ENCODE measurements around the gene ZBTB20. TPM values are rescaled to one million over a fixed set of nuclear protein-coding genes. Genes with fewer than 3 reads are reported as not detected.

Gene ZBTB20
- total RNA-seq, 1 donor from 2014 or later: 63.3 TPM

DNA sequence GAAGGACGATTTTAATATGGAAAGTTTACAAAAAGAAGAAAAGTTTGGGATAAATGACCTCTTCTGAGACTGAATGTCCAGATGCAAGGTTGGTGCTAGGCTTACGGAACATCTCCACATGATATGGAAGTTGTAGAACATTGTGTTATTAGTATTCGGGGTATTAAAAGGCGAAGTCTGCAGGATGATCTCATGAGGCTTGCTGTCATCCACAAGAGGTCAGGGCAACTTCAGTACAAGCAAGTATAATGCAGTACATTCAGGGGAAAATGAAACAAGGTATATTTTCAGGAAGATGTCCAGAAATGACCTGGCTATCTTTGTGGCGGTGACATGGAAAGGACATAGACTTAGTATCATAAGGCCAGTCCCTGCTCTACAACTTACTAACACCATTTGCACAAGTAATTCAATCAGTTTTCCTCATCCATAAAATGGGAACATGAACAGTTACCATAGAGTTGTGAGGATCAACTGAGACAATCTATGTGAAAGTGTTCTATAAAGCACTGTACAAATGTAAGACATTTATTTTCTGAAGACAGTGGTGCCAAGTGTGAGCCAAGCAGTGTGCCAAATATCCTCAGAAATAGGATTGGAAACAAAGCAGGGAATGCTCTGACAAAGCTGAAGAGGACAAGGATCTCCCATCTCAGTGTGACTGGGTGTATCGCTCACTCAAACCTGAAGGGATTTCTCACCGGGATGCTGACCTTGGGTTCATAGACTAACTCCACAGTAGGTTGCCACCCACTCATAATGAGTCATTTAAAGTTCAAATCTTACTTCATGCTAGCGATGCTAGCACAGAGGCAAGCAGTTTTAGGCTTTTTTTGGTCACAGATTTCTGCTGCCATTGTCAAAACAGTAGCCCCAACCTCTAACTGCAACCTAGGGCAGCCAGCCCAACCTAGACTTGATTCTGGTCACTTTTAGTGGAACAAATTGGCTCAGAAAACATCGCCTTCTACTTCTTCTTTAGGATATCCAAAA is 735.0 kb downstream of the ZBTB20 start:
- DNase-seq (ENCODE audit: low spot score): no peak

DNA sequence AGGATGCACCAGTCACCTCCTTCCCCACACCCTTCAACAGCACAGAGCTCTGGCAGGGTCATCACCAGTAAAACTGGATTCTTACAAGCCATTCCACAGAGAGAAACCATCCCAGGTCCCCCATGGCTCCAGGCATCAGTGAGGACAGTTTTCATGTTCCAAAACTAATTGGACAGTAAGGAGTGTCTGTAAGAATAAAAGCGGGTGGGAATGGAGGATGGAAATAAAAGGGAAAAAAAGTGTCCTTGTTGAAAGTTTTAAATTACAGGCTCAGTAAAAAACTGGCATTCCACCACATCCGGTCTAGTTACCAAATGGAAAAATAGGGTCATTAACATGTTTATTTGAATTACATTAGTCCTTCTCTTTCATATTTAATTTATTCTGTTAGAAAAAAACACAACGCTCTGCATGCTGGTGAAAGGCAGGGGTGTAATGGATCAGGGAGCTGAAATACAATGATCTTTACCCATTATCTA is 735.9 kb downstream of the ZBTB20 start:
- no peak for DNase-seq (ENCODE audit: low spot score)

DNA sequence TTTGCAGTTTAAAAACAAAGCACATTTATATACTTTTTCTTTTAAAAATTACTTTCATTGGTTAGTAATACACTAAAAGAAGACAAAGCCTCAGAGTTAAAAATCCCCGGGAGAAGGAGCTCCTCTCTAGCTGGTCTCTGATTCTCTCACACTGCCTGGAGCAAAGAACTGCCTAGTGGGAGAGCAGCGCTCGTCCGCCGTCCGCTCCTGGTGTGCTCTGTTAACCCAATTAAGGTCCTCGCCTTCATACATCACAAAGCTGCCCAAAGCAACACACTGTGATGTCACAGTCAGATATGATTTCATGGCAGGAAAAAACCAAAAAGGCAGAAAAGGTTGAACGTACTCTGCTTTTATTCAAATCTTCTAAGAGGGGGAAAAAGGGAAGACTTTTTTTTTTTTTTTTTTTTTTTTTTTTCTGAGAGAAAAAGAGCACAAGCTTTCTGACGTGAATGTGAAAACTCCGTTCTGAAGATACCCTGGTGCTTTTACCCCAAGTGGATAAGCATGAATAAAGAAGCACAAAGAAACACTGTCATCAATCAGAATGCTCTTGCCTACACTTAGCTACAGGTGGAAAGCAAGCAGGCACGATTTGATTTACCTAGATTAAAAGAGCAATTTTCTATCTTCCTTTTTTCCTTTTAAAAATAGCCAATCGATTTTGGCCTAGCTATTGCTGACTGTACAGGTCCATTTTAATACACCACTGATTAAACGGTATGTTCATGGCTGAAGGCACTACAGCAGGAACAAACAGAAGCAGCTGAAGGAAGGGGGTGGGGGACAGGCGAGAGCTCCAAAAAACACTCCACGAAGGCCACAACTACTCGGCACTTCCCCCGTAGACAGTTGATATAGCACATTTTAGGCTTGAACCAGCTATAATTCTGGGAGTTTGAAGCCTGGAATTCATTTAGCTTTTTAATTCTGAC is 738.1 kb downstream of the ZBTB20 start:
- DNase-seq (ENCODE audit: low spot score): no peak

DNA sequence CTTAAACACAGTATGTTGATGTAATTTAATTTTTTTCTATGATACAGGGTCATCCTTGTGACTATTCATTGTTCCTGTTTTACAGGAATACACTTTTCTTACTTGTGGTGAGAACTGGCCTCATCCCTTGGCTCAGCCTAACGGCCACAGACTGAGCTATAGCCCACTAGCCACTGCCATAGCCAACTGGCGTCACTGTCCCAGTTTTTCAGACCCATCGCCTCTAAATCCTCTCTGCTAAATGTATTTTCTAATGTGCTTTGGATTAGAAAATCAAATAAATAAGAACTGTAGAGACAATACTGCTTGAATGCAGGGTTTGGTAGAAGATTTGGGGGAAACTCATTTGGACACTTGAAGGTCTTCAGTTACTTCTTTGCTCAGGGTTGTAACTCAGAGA is 740.2 kb downstream of the ZBTB20 start:
- DNase-seq (ENCODE audit: low spot score): no peak

DNA sequence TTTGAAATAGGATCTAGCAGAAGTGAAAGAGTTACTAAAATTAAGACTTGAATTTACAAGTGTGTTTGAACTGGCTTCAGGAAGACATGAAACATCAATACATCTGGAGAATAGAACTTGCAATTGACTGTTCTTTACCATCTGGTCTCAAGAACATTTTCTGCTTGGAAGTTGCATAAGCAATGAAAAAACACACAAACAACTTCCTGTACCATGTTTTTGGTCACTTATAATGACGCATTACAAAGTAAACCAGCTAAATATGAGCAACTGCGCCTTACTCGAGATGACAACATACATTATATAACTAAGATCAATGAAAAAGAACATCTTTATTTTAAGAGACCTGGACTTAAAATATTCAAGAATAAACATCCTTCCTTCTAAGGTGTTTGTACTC is 740.8 kb downstream of the ZBTB20 start:
- no peak for DNase-seq (ENCODE audit: low spot score)

DNA sequence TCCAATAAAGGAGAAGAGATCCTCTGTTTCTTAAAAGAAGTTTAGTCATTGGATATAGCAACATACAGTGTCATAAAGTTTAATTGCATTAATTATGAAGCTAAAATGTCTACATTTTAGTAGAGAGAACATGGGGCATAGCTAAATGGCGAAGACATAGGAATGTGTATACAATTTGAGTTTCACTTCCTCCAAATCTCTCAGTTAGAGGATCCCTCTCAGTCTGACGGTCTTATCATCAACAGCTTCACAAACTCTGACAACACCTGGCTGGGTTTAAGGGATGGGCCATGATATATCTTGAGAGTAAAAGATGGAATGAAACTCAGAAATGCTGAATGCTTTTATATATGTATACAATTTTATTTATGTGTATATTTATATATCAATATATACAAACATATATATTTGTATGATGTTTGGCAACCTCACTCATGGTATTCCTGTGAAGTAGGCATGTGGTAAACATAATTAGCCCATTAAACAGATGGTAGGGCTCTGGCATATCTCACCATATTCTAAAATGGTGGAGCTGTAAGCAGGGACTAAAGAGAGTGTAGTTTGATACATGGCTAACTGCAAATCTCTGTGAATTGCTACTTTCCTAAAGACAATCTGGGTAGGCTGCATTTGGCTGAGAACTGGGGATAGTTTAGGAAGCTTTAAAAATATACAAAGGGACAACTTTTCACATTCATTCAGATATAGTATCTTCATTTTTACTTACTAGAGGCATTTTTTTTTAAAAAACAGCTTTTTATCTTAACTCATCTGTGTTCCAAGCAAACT is 741.7 kb downstream of the ZBTB20 start:
- no peak for DNase-seq (ENCODE audit: low spot score)

DNA sequence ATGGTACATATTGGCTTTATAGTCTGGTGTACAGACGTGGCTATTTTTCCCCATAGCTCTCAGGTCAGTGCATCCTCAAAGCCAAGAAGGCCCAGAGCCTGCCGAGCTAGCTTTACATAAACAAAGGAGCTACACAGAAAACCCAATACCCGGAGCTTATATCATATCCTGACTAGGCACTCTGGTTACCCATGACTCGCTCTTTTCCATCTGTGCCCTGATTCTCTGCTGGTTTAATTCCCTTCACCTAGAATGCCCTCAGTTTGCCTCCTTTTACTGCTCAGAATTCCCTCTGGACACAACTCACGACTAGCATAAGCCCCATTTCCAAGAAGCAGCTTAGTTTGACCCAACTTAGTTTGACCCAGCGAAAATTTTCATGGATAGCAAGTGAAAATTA is 742.5 kb downstream of the ZBTB20 start:
- DNase-seq (ENCODE audit: low spot score): no peak

DNA sequence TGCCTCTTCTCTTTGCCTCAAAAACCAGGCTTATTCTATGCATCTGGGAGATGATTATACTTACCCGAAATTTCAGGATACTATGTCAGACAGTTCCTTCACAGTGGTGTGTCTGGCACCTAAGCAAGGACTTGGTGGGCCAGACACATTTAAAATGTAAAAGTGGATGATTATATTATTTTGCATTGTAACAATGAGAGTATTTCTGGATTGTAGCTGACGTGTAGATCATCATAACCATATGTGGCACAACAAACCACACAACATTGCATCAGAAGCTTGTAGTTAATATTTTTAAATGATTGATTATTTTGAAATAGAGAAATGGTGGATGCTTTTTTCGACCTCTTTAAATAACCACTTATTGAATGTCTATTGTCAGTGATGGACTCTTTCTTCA is 744.2 kb downstream of the ZBTB20 start:
- DNase-seq (ENCODE audit: low spot score): no peak

DNA sequence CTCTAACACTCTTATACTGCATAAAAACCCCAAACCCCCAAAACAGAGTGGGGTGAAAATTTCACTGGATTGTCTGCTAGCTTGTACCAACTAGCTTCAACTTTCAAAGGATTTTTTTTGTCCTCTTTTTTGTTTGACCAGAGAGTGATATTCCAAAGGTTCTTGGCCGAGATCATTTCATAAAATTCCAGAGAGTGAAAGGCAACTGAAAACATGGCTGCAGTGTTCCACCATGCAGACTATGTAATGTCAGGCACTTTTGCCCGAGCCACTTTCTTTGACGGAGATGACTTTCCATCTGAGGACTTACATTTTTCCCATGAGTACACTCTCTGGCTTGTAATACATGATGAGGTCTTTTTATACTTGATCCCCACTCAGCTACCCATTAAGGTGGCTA is 745.7 kb downstream of the ZBTB20 start:
- no peak for DNase-seq (ENCODE audit: low spot score)

DNA sequence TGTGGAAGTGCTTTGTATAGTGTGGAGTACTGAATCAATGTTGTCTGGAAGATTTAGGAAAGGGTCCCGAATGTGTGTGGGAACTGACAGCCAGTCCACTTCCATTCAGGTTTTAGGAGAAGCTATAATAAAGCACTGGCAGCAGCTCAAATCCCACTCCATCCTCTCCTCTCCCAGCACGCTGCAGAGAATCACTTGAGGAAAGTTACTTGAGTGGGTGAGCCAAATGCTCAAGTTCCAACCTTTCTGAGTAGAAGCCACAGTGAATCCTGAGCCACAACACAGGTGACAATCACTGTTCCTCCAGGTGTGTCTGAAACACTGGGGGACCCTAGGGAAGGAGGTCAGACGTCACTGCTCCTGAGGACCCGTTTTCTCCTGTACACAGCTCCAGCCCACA is 746.7 kb downstream of the ZBTB20 start:
- DNase-seq (ENCODE audit: low spot score): no peak

DNA sequence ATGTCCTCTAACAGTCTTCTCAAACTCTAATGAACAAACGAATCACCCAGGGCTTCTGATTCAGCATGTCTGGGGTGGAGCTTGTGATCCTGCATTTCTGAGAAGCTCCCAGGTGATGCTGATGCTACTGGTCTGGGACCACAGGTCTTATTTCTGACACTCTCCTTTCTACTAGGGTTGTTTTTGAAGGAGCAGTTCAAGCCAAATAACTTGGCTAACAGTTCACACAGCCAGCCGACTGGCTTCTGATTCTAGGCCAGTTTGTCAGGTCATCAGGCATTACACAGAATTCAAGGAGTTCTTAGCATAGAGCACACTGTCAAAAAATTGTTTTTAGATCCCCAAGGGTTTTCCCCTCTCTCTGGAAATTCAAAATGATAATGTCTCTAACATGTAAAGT is 752.5 kb downstream of the ZBTB20 start:
- DNase-seq (ENCODE audit: low spot score): no peak

DNA sequence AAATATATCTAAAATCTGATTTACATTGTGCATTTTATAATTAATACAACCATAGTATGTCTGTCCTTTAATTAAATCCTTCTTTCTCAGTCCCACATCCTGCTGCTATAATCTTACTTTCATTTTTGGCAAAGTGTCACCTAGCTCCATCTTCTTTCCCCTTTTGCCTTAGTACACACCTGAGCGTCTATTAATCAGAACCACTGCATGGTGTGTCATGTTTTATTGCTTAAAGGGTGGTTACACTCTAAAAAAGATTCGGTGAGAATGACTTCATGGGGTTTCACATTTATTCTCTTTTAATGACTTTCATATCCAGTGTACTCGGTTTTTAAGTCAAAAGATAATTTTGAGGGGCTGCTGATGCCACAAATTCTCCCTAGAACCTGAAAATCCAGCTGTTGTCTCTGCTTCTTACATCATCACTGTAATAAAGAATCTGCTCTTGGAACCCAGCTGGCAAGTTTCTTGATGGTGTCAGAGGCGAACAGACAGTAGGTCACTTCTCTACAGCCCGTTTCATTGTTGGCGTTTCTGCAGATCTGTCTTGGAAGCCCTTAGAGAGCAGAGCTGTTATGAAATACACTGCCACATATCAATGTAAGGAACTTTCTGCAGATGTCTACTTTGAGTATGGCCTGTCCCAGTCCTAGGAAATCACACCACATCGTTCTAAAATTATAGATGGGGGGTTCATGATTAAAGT is 753.6 kb downstream of the ZBTB20 start:
- DNase-seq (ENCODE audit: low spot score): no peak

DNA sequence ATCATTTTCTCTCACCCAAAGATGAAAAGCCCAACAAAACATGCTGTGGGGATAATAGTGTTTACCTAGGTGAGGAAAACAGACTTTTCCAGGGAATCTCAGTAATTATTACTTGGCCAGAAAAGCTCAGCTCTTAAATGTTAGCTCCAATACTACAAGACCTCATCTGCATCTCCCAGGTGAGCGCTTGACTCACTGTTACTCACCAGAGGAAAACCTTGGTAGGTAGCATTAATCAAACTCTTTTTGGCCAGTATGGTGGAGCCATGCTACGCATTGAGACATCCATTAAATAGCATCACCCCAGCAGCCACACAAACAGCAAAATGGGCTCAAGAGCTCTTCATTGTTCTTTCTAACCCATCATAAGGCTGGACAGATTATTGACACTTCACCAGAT is 754.3 kb downstream of the ZBTB20 start:
- no peak for DNase-seq (ENCODE audit: low spot score)

DNA sequence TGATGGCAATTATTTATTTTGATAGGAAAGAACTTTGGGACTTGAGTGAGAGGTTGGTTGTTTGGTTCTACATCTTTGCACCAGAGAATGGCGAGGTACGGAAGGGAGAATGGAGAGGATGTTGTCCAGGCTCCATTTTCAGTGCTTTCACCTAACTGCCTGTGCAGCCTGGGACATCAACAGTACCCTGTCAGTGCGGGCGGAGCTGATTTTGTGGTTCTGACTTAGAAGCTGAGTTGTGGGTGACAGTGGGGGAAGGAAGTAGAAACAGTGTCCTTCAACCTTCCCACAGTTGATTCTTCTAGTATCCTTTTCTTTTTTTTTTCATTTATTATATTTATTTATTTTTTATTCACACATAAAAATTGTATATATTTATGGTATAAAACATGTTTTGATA is 757.9 kb downstream of the ZBTB20 start:
- DNase-seq (ENCODE audit: low spot score): no peak

DNA sequence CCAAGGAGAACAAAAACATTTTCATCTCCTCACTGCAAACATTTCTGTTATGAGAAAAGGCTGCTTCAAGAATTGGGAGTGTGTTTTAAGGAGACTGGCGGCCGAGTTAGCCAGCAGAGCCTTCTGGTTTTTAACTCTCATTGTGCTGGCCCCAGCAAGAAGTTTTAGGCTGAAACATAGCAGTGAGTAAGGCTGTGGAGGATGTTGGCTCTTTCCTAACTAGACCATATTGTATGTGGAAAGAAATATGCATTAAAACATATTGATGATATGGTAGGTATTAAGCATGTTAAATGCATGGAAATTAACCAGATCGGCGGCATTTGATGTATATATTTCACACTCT is 762.6 kb downstream of the ZBTB20 start:
- DNase-seq (ENCODE audit: low spot score): no peak

DNA sequence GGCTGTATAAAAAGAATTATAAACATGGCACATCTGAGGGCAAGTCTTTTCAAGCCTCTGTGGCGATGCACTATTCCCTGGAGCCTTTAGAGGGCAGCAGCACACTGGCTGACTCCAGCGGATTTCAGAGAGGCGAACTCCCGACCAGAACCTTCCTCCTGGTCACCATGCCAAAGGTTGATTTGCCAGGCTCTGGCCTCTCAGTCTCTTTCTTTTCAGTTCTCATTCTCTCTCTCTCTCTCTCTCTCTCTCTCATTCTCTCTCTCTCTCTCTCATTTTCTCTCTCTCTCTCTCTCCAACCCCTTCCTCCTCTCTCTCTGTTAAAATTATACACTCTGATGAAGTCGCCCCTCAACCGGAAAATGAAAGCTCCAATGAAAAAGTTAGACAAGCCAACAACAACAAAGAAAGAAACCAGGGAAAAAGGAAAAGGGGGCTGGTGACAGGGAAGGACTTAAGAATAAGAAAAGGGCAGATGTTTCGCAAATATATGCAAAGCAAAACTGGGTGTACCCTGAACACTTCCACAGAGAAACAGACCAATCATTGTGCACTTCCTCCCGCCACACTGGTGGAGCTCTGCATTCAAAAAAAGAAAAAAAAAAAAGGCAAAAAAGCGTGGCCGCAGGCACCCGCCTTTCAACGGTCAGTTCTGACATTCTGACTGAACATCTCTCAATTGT is 763.1 kb downstream of the ZBTB20 start:
- peak; percentile 87 for DNase-seq (ENCODE audit: low spot score)

DNA sequence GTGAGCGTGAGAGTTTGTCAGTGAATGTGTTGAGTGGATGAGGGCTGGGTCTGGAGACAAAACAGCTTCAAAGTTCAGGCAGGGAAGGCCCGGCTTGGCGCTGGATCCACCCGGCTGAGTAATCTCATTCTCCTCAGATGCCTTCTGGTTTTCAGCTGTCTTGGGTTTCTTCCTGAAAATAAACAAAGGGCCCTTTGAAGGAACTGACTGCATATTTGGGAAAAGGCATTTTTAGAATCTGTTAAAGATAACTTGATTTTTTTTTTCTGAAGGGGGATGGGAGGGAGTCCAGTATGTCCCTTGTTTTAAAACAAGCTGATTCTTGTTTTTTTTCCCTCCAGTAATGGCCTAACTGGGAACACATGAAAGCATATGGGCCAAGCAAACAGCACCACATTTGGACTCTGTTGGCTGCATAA is 766.8 kb downstream of the ZBTB20 start:
- peak; percentile 75 for DNase-seq (ENCODE audit: low spot score)

DNA sequence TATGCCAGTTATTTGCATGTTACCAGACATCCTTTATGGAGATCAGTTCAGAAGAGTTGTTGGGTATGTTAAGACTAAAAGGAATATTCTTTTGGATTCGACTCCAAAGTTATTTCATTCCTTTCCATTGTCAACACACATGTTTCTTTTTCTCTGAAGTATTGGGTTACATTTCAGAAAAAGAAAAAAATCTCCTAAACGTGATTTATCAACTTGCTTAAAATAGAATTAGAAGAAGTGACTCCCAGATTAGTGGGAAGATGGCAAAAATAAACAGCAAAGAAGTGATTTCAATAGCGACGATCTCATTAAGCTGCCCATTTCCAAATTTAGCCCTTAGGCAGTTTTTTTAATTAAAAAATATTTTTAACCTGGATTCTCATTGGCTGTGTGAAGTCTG is 767.8 kb downstream of the ZBTB20 start:
- DNase-seq (ENCODE audit: low spot score): no peak

DNA sequence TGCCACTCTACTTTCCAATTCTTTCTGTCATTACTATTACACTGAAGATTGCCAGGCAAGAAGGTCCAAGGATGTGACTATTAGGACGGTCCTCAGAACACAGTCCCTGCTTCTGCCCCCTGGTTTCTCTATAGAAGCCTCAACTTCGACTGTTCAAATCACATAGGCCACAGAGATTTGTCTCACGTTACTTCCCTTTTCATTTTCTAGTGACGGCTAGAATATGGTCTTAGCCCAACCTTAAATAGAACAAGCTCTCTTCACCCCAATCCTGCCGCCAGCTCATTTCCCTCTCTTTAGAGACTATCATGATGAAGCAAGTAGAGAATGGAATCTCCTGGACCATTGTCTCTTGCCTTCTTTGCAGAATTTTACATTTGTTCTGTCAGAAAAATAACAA is 768.3 kb downstream of the ZBTB20 start:
- no peak for DNase-seq (ENCODE audit: low spot score)

DNA sequence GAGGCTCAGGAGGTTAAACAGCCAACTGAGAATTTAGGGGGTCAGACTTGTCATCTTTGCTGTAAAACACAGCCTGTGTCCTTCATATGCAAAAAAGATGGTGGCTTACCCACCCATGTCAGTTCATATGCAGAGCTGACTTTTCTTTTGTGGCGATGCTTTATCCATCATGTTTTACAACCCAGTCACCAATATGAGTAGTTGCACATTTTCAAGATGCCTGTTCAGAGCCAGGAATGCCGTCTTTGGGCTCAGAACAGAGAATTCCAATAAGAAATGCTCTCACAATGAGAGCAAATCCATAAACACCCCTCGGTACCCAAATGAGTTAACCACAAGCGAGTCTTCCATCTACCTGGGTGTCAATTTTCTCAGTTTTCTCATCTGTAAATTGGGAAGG is 769.7 kb downstream of the ZBTB20 start:
- no peak for DNase-seq (ENCODE audit: low spot score)
